RWPE2 (cell line): ENCODE data around the gene UBAC1.
A peak's percentile ranks its signal among the peaks of the same experiment; 100 is the strongest.
"Not testable (repeated sequence)": the region's sequence is repeated elsewhere in the genome, so short reads cannot be mapped to it uniquely, and the experiment has no call there.

Source experiments
- ATAC-seq: fragments of 200-7000 bp; cut with Tn5 transposase; 3 replicates; pipeline ENCODE4 v1.9.1; 2021; ENCODE audit warnings: low read depth
- DNase-seq: peaks from one replicate; pipeline ENCODE4 v3.0.0-alpha.2; 2020; ENCODE audit warnings: low spot score
- H3K27ac ChIP-seq: fragments of 450-650 bp; 2 replicates; pipeline ENCODE4 v1.5.1; 2017; ENCODE audit warnings: mild to moderate bottlenecking; ENCODE audit not compliant: poor library complexity, severe bottlenecking
- H3K27me3 ChIP-seq: fragments of 250-450 bp; sonication (Bioruptor Pico); 2 replicates; pipeline ENCODE4 v1.5.1; 2021; ENCODE audit warnings: mild to moderate bottlenecking, moderate library complexity; ENCODE audit not compliant: insufficient read depth, poor library complexity, severe bottlenecking
- H3K36me3 ChIP-seq: fragments of 250-450 bp; sonication (Bioruptor Pico); 2 replicates; pipeline ENCODE4 v1.5.1; 2020; ENCODE audit warnings: low read depth, mild to moderate bottlenecking, moderate library complexity
- H3K4me1 ChIP-seq: fragments of 250-450 bp; sonication (Bioruptor Pico); 2 replicates; pipeline ENCODE4 v1.5.1; 2021; ENCODE audit warnings: mild to moderate bottlenecking, moderate library complexity; ENCODE audit not compliant: insufficient read depth, poor library complexity, severe bottlenecking
- H3K4me3 ChIP-seq: fragments of 250-450 bp; sonication (Bioruptor Pico); 2 replicates; pipeline ENCODE4 v1.5.1; 2021; ENCODE audit warnings: mild to moderate bottlenecking, moderate library complexity; ENCODE audit not compliant: severe bottlenecking
- H3K9me3 ChIP-seq: fragments of 250-450 bp; sonication (Bioruptor Pico); 2 replicates; pipeline ENCODE4 v1.5.1; 2021; ENCODE audit warnings: mild to moderate bottlenecking, moderate library complexity; ENCODE audit not compliant: severe bottlenecking
- CTCF ChIP-seq: fragments of 450-650 bp; IDR thresholded peaks from one replicate; pipeline ENCODE4 v1.5.1; 2017; ENCODE audit warnings: mild to moderate bottlenecking, moderate library complexity; ENCODE audit not compliant: poor library complexity, severe bottlenecking

The UBAC1 gene

GRCh38 chr9:135946392-135946994 lies 14.7 kb downstream of the UBAC1 start:
- H3K4me1 ChIP-seq, result peaks cover 9% of the 10 kb centered on the region
- no peak for TF ChIP-seq CTCF
- DNase-seq (peak; percentile 38), ATAC-seq (no peak)
- no peaks in the 10 kb centered on the region for H3K27me3 ChIP-seq
- no peak overlapping the region for H3K4me3 ChIP-seq
- no peaks in the 10 kb centered on the region for H3K9me3 ChIP-seq
- H3K36me3 ChIP-seq, result peaks cover 65% of the 10 kb centered on the region
- no peak overlapping the region for H3K27ac ChIP-seq

- ATAC-seq (no peak), DNase-seq (peak; percentile 53)
- Histone ChIP-seq H3K4me1 (peaks cover 4% of the 10 kb centered on the region), H3K4me3 (no peak overlapping the region), H3K27ac (no peak overlapping the region), H3K27me3 (no peaks in the 10 kb centered on the region), H3K36me3 (peaks cover 60% of the 10 kb centered on the region), H3K9me3 (no peaks in the 10 kb centered on the region)
- no peak for TF ChIP-seq CTCF
Observed at GRCh38 chr9:135945969-135946368, 15.2 kb downstream of the UBAC1 start.

GRCh38 chr9:135944444-135945252 lies 16.5 kb downstream of the UBAC1 start:
- H3K27ac ChIP-seq, result no peak overlapping the region
- no peaks in the 10 kb centered on the region for H3K4me1 ChIP-seq
- no peak for TF ChIP-seq CTCF
- ATAC-seq, result no peak
- peaks cover 49% of the 10 kb centered on the region for H3K36me3 ChIP-seq
- H3K4me3 ChIP-seq, result no peak overlapping the region
- H3K27me3 ChIP-seq, result no peaks in the 10 kb centered on the region
- peak; percentile 40 for DNase-seq
- H3K9me3 ChIP-seq, result no peaks in the 10 kb centered on the region

- not testable (repeated sequence) for H3K4me3 ChIP-seq, DNase-seq, H3K9me3 ChIP-seq, ATAC-seq, H3K4me1 ChIP-seq, H3K27me3 ChIP-seq, H3K27ac ChIP-seq
- H3K36me3 ChIP-seq, result peaks cover 45% of the 10 kb centered on the region
Observed at GRCh38 chr9:135943604-135944003, 17.6 kb downstream of the UBAC1 start.

- no peaks in the 10 kb centered on the region for H3K4me1 ChIP-seq
- no peak for DNase-seq
Observed at GRCh38 chr9:135941288-135941995, 19.7 kb downstream of the UBAC1 start.

More at GRCh38 chr9:135941288-135941995, 19.7 kb downstream of the UBAC1 start:
- Histone ChIP-seq H3K4me3 (no peak overlapping the region), H3K27me3 (no peaks in the 10 kb centered on the region), H3K36me3 (peaks cover 53% of the 10 kb centered on the region), H3K27ac (no peak overlapping the region), H3K9me3 (no peaks in the 10 kb centered on the region)
- no peak for TF ChIP-seq CTCF
- ATAC-seq, result no peak
